Stomach smooth muscle (tissue), 2 donors: ENCODE data around the gene CNNM4.

ENCODE experiments used
- H3K27ac ChIP-seq: one replicate; pipeline ENCODE4 v1.7.0; 2013; ENCODE audit warnings: mild to moderate bottlenecking, low read length, inconsistent platforms
- H3K27me3 ChIP-seq, 2 donors: one replicate each; pipeline ENCODE4 v1.7.0; 2013; ENCODE audit warnings: low read length in 2 of 2; ENCODE audit not compliant: insufficient read depth in 2 of 2, control insufficient read depth in 1 of 2
- H3K36me3 ChIP-seq, 2 donors: one replicate each; pipeline ENCODE4 v1.7.0; 2013; ENCODE audit warnings: low read length in 2 of 2; ENCODE audit not compliant: control insufficient read depth in 2 of 2, insufficient read depth in 2 of 2
- H3K4me1 ChIP-seq: one replicate; pipeline ENCODE4 v1.7.0; 2013; ENCODE audit warnings: low read length; ENCODE audit not compliant: control insufficient read depth, insufficient read depth
- H3K4me3 ChIP-seq, 2 donors: one replicate each; pipeline ENCODE4 v1.7.0; 2013; ENCODE audit warnings: low read length in 2 of 2
- H3K9ac ChIP-seq, 2 donors: one replicate each; pipeline ENCODE4 v1.7.0; 2013; ENCODE audit warnings: low read length in 2 of 2, mild to moderate bottlenecking in 1 of 2
- H3K9me3 ChIP-seq, 2 donors: one replicate each; pipeline ENCODE4 v1.7.0; 2013; ENCODE audit warnings: low read length in 2 of 2; ENCODE audit not compliant: control insufficient read depth in 2 of 2
- donor health status: healthy.
- donor health status: Pancreatic carcinoma.

CNNM4 gene

DNA sequence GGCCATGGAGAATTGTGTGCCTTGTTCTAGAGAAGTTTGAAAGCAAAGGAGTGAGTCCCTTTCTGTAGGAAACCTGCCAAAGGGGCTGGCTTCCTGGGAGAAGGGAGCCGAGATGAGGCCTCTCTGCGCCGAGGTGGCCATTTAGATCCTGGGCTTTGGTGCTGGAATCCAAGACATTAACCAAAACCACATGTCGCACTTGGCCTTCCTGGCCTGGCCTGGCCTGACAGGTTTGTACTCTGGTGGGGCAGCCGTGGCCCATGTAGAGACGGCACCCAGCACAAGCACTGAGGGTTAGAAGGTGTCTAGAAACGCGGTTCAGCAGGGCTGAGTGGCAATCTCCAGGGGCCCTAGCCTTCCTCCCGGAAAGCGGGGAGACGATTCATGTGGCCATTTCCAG, 62.5 kb downstream of the CNNM4 start:
- Histone ChIP-seq H3K36me3 (peaks cover 18 to 26% of the 10 kb centered on the region in 2 donors), H3K9me3 (no peaks in the 10 kb centered on the region), H3K4me1 (peaks cover 44% of the 10 kb centered on the region), H3K27me3 (no peaks in the 10 kb centered on the region), H3K27ac (no peak overlapping the region), H3K4me3 (no peak overlapping the region), H3K9ac (no peak overlapping the region)

DNA sequence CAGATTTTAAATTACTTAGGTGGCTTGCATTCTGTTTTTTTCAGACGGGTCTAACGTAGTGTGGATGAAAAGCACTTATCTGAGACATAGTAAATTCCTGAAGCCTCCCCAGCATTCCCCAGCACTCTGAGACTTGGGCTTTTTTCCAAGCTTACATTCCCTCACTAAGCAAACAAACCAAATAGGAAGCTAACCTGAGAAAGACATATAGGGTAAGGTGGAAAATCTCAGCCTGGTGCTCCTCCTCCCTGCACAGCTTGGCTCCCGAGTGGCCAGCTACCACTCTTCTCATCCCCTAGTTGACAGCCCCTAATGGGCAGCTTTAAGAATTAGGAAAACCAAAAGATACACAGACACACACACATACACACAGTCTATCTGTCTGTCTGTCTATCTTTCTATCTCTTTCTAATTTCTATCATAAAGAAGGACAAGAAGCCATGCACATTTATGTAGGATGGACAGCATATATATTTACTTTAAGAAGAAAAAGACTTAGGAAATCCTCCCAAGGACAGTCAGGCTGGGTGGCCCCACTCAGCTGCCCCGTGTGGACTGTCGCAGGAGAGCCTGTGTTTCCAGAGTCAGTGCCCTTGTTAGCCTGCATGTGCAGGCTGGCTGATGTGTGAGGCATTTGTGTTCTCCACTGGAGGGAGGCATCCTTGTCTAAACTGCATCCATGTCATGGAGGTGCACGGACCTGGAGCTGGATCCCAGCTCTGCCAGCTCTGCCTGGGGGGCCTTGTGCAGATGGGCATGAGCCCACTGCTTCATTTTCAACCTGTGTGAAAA, 63.6 kb downstream of the CNNM4 start:
- no peak overlapping the region for H3K4me3 ChIP-seq
- H3K27ac ChIP-seq = no peak overlapping the region
- no peak overlapping the region for H3K9ac ChIP-seq
- peaks cover 33% of the 10 kb centered on the region for H3K4me1 ChIP-seq
- no peaks in the 10 kb centered on the region for H3K9me3 ChIP-seq
- peaks cover 26 to 34% of the 10 kb centered on the region in 2 donors for H3K36me3 ChIP-seq
- no peaks in the 10 kb centered on the region for H3K27me3 ChIP-seq

DNA sequence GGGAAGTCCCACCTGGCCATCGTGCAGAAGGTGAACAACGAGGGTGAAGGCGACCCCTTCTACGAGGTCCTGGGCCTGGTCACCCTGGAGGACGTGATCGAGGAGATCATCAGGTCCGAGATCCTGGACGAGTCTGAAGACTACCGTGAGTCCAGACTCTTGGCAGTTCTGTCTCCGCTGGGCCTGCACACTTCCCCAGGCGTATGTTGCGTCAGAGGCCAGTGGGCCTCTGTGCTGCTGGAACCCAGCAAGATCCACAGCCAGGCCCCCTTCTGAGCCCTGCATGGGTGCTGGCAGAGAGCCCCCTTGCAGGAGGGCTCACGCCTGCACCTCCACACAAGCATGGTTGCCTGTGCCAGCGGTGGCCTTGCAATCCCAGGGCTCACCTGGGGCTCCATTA, 64.4 kb downstream of the CNNM4 start:
- peaks cover 26% of the 10 kb centered on the region for H3K4me1 ChIP-seq
- no peaks in the 10 kb centered on the region for H3K27me3 ChIP-seq
- no peaks in the 10 kb centered on the region for H3K9me3 ChIP-seq
- no peak overlapping the region for H3K27ac ChIP-seq
- no peak overlapping the region for H3K9ac ChIP-seq
- H3K36me3 ChIP-seq = peaks cover 33 to 40% of the 10 kb centered on the region in 2 donors
- no peak overlapping the region for H3K4me3 ChIP-seq

DNA sequence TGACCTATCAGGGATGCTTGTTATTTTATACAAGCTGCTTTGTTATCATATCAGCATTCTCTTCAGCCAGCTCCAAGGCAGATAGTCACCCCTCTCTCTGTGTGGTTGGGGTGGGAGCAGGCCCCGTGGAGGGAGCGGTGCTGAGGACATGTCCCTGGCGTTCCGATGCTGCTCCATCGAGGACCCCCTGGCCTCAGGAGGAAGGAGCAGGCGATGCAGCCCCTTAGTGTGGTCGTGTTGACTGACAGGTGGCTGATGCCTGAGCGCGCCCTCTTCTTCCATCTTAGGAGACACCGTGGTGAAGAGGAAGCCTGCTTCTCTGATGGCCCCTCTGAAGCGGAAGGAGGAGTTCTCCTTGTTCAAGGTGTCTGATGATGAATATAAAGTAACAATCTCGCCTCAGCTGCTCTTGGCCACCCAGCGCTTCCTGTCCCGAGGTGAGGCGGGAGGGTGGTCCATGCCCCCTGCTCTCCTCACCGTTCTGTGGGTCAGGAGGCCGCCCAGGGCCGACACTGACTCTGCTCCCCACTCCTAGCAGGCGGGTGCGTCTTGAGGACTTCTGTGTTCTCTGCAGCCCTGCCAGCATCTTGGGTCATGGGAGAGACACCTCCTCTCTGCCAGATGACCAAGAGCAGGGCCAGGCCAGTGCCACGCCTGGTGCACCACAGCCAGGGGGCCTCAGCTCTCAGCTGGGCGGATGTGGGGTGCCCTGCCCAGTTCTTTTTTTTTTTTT, 66.0 kb downstream of the CNNM4 start:
- no peaks in the 10 kb centered on the region for H3K9me3 ChIP-seq
- H3K4me1 ChIP-seq = peaks cover 17% of the 10 kb centered on the region
- no peaks in the 10 kb centered on the region for H3K27me3 ChIP-seq
- H3K36me3 ChIP-seq = peaks cover 47 to 53% of the 10 kb centered on the region in 2 donors
- no peak overlapping the region for H3K4me3 ChIP-seq
- no peak overlapping the region for H3K27ac ChIP-seq
- no peak overlapping the region for H3K9ac ChIP-seq

DNA sequence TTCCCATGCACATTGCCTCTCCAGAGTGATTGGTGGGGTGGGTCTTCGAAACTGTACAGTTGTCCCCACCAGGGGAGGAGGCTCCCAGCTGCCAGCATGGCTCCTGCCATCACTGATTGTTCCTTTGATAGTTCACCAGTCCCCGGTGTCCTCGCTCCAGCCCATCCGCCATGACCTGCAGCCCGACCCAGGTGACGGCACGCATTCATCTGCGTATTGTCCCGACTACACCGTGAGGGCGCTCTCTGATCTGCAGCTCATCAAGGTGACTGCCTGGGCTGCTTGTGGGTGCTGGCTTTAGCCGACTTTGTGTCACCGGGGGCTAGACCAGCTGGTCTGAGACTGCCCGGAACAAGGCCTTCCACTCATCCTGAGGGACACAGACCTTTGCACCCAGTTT, 67.7 kb downstream of the CNNM4 start:
- H3K36me3 ChIP-seq = peaks cover 53 to 64% of the 10 kb centered on the region in 2 donors
- H3K27me3 ChIP-seq = no peaks in the 10 kb centered on the region
- H3K4me3 ChIP-seq = no peak overlapping the region
- H3K27ac ChIP-seq = no peak overlapping the region
- no peaks in the 10 kb centered on the region for H3K9me3 ChIP-seq
- peaks cover 13% of the 10 kb centered on the region for H3K4me1 ChIP-seq
- H3K9ac ChIP-seq = no peak overlapping the region

DNA sequence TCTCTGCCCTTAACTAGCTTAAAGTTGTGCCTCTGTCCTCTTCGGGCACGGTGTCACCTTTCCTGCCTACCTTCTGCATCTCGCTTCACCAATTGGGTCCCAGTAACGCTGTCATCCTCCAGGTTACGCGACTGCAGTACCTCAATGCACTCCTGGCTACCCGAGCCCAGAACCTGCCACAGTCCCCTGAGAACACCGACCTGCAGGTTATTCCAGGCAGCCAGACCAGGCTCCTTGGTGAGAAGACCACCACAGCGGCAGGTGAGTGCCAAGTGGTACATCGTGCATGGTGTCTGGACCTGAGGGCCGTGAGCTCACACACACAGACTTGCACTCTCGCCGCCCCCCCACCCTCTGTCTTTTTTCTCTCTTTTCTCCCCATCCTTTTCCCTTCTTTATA, 68.2 kb downstream of the CNNM4 start:
- Histone ChIP-seq H3K4me3 (no peak overlapping the region), H3K36me3 (peaks cover 53 to 64% of the 10 kb centered on the region in 2 donors)

DNA sequence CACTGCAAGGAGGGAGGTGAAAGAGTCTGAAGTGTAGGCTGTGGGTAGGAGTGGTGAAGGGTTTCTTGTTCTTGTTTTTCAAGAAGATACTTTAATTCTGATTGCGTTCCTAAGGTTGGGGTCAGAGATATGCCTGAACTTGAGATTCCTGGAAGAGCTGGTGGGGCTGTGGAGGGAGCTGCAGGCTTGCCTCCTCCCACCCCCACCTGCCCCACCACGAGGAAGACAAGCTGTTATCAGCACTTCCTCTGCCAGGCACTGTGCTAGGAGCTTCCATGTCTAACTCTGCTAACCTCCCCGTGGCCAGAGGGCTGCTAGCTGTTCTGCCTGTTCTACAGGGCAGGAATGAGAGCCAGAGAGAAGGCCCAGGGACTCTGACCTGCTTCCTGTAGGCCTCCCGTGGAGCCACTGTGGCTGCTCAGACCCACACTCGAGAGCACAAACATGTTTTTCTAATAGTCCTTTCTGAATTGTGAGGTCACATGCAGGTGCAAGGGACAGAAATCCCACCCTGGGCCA, 69.4 kb downstream of the CNNM4 start:
- Histone ChIP-seq H3K9me3 (no peaks in the 10 kb centered on the region), H3K4me3 (no peak overlapping the region), H3K27me3 (no peaks in the 10 kb centered on the region), H3K36me3 (peaks cover 53 to 69% of the 10 kb centered on the region in 2 donors), H3K9ac (no peak overlapping the region), H3K27ac (no peak overlapping the region), H3K4me1 (peaks cover 3% of the 10 kb centered on the region)

More for the DNA sequence above, 68.2 kb downstream of the CNNM4 start:
- Histone ChIP-seq H3K4me1 (peaks cover 10% of the 10 kb centered on the region), H3K9ac (no peak overlapping the region), H3K9me3 (no peaks in the 10 kb centered on the region), H3K27me3 (no peaks in the 10 kb centered on the region), H3K27ac (no peak overlapping the region)

DNA sequence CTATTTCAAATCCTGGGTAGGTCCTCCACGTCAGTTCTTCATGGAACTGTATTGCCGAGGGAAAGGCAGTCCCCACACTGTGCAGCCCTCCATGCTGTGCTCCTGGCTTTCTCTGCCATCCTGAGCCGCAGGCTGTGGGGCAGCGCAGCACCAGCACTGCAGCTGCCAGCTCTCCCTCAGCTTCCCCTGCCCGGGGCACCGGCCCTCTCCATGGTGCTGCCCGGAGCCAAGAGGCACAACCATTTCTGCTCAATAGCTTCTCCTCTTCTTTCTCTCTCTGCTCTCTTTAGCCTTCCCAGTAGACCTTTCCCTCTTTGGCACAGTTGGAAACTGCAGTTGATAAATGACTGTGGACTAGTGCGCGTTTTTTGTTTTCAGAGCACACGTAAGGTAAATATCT, 71.0 kb downstream of the CNNM4 start:
- Histone ChIP-seq H3K4me3 (no peak overlapping the region), H3K27ac (no peak overlapping the region), H3K9me3 (no peaks in the 10 kb centered on the region), H3K4me1 (peaks cover 3% of the 10 kb centered on the region), H3K27me3 (no peaks in the 10 kb centered on the region), H3K9ac (no peak overlapping the region), H3K36me3 (peaks cover 46 to 58% of the 10 kb centered on the region in 2 donors)

DNA sequence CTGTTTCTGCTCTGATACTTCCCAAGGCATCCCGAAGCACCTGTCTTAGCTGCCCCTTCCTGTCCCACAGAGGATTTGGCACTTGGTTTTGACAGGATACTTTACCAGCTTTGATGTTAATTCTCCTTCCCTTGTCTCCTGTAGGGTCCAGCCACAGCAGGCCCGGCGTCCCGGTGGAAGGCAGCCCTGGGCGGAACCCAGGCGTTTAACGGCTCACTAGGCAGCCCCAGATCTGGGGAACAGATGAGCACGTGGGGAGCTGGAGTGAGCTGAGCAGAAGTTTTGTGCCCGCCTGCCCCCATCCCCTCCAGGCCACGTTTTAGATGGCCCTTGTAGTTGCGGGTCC, 71.7 kb downstream of the CNNM4 start:
- peaks cover 43 to 55% of the 10 kb centered on the region in 2 donors for H3K36me3 ChIP-seq
- H3K9me3 ChIP-seq = no peaks in the 10 kb centered on the region
- no peaks in the 10 kb centered on the region for H3K27me3 ChIP-seq
- no peak overlapping the region for H3K4me3 ChIP-seq
- H3K9ac ChIP-seq = no peak overlapping the region
- H3K27ac ChIP-seq = peak overlapping the region; percentile 24
- peaks cover 3% of the 10 kb centered on the region for H3K4me1 ChIP-seq

DNA sequence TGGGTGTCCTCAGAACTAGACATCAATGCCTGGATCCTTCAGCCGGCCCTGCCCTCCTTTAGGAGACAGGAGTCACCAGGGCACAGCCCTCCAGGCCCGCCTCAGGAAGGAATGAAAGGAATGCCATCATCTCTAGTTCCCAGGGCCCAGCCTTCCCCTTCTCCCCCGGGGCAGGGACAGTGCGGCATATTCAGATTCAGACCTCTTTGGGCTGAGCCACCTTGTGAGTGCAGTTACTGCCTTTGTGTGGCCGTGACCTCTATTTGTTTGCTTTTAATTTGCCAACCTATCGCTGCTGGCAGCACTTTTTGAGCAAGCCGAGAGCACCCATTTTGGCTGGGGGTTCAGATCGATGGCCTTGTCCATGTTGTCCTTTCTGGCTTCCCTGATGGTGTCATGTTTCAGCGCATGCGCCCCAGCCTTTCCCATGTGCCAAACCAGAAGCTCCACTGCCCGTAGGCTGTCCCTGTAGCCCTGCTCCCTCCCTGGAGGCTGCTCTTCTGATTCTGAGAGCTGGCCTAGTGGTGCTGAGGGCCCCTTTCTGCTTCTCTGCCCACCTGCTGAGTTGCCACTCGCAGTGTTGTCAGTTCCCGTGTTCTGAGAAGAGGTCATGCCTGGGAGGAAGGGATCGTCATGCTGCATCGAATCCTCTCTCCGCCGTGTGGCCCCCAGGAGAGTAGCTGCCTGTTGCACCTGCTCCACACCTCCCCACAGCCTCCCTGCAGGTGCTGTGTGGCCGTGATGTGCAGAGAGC, 72.2 kb downstream of the CNNM4 start:
- Histone ChIP-seq H3K9me3 (no peaks in the 10 kb centered on the region), H3K27ac (peak overlapping the region; percentile 24), H3K27me3 (no peaks in the 10 kb centered on the region), H3K36me3 (peaks cover 41 to 53% of the 10 kb centered on the region in 2 donors), H3K9ac (no peak overlapping the region), H3K4me3 (no peak overlapping the region), H3K4me1 (peaks cover 3% of the 10 kb centered on the region)
